HG02885 (cell line): ENCODE results near the gene SLC9A3.

Source experiments
- ATAC-seq: cut with Tn5 transposase; IDR thresholded peaks from one replicate; pipeline ENCODE4 v1.9.1; 2021; ENCODE audit warnings: mild to moderate bottlenecking; ENCODE audit not compliant: unreplicated experiment, poor library complexity

SLC9A3 gene

DNA sequence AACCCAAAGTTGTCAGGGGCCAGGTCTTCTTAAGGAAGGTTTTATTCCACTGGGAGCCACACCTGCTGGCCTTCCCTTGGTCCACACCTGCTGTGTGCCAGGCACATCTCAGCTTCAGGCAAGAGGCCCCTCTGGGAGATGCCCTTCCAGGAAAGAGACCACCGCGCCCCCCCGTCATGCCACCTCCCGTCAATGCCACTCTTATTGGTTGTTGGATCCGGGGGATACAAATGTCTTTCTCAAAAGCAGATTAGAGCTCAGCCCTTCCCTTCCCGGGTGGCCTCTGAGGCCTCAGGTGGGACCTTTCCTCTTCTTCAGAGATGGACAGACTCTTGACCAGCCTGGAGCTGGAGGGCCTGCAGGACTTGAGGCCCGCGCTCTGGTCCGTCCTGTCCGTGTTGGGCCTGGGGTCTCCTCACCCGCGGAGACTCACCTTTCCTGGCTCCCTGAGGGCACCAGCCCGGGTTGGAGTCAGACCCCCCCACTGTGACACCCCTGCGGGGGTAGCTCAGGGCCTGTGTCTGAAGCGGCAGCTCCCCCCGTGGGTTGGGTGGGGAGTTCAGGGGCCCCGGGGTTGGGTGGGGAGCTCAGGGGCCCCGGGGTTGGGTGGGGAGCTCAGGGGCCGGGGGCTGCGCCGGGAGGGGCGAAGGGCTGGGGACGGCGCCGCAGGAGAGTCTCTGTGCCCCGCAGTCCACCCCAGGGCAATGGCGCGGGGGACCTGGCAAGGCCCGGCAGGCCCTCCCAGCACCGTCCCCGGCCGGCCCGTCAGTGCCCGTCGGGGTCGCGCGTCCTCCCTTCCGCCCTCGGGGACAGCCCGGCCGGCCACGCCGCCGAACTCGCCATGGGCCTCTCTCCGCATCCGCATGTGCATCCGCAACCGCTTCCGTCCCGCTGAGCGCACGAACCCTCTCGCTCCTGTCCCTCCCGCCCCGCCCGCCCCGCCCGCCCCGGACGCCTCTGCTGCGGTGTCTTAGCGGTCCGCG is 3.7 kb upstream of the SLC9A3 start:
- ATAC-seq, result no peak

DNA sequence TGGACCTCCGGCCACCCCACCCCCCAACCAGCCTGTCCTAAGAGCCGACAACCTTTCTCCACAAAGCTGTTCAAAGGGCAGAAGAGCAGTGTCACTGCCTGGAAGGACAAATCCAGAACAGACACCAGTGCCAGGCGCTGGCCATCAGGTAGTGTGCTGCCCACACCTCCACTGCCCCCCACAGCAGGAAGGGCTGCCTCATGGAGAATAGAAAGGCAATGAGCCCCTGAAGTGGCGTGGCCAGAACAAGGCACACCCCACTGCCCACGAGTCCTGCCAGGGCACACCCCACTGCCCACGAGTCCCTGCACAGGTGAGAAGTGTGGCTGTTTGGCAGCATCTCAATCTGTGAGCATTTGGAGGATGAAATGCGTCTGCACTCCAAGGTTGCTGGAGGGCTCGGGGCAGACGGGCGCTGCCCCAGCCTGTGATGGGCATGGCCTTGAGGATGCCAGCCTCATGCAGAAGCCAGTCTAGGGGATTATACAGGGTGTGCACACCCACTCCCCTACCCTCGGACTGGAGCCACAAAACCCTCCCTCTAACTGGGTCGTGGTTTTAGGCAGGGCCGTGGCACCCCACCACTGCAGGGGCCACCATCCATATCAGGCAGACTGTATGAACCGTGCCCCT is 2.3 kb upstream of the SLC9A3 start:
- no peak for ATAC-seq

DNA sequence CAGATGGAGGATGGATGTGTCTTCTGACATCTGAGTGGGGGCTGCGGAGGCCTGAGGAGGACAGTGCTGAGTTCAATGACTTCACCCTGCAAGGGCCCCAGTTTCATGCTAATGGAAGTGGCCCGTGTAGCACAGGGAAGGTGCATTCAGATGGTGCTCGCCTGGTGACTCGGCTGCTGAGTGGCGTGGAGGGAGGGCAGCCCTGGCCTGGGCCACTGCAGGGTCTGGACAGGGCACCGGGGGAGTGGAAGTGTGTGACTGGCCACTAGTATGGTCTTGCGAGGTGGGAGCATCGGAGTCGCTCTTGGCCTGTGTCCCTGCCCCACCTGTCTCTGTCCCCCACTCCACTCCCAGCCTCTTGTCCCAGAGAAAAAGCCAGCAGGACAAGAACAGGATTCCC is 1.7 kb upstream of the SLC9A3 start:
- no peak for ATAC-seq

DNA sequence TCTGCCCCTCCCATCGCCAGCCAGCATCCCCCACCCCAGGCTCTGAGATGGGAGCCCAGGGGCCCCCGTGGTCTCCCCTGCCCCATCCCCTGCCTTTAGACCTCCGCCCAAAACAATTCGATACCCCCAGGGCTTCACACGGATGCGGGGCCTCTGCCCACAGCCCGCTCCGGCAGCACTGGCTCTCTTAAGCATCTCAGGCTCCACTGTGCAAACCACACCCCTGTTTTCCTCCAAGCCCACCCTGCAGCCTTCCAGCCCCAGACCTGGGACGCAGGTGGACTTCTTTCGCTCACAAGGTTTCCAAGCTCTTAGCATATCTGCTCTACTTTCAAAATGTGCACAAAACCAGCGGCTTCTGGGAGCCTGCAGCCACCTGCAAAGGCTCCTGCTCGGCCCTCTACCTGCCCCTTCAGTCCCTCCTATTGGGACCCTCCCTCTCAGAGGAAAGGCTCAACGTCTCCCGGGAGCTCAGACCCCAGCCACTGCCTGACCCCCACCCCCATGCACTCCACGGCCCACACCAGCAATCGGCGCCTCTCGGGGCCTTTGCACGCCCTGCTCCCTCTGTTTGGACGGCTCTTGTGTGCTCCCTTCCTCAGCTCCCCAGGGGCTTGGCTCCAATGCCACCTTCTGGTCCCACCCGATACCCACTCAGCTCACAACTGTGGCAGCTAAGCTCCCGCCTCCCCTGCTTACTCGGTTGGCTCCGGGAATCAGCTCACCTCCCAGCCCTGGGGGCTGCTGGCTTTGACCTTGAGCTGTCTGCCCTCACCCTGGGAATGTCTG is 918 bp upstream of the SLC9A3 start:
- ATAC-seq, result no peak

DNA sequence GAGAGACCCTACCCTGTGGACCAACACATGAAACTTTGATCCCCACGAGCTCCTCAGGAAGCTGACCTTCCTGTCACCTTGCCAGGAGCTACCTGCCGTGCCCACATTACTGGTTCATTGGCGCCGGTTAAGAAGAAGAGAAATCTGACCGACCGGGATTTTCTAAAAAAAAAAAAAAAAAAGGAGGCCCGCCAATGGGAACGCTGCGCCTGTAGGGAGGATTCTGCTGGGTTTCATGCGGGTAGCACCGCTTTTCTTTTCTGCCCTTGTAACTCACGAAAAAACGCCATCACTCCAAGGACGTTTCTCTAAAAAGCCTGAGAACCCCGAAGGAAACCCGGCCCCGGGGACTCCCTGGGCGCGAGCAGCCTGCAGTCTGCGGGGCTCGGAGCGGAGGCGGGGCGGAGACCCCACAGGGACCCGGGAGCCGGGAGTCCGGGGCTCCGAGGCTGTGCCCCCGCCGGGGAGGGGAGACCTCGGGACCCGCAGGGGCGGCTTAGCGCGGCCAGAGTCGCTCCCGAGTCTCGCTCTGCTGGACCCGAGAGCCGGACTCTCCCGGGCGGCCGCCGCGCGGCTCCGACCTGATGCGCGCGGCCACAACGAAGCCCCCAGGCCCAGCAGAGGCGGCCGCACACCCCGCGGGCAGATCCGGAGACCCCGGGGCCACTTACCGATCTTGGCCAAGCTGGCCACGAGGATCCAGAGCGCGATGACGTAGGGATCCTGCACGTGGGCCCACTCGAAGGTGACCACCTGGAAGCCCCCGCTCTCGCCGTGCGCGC is 617 bp downstream of the SLC9A3 start:
- ATAC-seq, result no peak

DNA sequence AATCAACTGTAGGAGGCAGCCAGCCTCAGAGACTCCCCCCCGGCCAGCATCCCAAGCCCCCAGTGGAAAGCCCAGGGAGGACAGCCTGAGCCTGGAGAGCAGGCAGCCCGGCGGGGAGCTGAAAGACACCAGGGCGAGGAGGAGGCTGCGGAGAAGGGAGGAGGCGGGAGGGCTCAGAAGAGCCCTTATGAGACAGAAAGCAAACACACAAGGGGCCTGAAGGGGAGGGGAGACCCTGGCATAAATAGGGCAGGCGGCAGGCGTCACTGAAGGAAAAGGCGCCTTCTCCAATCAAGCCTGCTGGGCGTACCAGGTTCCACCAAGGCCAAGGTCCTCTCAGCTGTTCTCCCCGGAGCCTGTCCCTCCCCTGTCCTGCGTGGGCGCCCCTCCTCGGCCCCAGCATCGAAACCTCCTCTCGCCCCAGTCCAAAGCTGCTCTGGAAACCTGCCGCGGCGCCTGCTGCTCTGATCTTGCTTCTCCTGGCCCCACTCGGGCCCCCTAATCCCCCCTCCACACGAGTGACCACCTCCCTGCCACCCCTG is 1.3 kb downstream of the SLC9A3 start:
- no peak for ATAC-seq

DNA sequence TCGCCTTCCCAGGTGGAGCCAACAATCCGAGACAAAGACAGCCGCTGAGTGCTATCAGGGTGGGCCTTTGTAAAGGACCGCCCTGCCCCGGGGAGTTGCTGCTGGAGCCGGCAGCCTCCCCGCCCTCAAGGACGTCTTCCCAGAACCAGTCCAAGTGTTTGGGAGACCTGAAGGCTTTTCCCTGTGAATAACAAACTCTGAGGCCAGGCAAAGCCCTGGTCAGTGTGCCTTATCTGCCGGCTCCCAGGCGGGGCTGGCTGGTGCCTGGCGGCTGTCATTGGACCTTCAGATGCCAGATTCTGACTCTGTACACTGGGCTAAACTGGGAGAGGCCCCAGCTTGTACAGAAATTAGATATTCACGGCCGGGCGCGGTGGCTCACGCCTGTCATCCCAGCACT is 2.1 kb downstream of the SLC9A3 start:
- ATAC-seq, result no peak

DNA sequence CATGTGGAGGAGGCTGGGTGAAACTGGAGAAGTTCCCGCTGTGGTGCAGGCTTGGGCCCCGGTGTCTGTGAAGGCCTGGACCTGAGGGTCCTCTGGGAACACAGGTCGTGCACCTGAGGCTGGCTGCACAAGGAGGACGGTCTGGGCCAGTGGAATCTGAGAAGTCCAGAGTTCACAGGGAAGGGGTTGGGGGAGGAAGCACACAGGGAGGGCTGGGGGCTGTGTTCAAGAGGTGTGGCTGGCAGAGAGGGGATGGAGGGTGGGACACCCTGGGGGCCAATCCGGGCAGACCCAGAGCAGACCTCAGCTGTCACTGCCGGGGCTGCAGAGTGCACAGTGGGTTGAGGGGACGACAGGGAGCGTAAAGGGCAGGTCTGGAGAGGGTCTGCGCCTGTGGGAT is 2.6 kb downstream of the SLC9A3 start:
- ATAC-seq, result no peak

DNA sequence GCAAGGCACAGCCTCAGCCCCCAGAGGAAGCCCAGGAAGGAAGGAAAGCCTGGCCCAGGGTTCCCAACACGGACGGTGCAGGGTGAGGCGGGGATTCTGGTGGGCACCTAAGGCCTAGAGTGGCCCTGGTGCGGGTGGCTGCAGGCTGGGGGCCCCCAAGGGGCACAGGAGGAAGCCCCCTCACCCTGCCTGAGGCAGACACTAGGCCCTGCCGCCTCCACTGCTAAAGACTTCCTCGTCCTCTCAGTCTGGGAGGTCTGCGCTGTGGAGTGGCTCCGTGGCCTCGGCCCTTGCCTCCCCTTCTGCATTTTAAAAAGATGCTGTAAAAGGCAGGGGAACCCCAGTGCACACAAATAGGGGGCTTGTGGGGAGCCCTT is 3.4 kb downstream of the SLC9A3 start:
- no peak for ATAC-seq

DNA sequence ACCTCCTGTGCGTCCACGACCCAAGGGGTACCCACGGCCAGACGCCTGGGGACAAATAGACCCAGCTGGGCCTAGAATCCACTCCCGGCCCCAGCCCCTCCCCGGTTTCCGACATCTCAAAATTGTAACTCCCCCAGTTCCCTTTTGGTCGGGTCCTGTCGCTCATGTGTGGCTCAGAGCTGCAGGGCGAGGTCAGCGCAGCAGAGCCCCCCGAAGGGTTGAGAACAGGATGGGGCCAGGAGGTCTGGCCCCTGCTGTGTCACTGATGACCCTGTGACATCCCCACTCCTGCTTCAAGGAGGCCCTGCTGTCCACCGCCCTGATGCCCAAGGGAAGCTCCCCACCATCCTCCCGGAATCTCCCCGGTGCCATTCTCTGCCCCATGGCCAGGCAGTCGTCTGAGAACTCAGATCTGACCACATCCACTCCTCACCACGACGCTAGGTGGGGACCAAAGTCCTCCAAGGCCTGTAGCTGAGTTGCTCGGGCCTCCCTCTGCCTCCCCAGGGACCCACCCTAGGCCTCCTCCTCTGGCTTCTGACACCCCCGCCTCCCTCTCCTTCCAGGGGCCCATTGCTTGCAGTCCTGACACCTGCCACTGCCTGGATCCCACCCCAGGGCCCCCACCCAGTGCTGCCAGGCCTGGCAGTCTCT is 3.9 kb downstream of the SLC9A3 start:
- ATAC-seq, result no peak

DNA sequence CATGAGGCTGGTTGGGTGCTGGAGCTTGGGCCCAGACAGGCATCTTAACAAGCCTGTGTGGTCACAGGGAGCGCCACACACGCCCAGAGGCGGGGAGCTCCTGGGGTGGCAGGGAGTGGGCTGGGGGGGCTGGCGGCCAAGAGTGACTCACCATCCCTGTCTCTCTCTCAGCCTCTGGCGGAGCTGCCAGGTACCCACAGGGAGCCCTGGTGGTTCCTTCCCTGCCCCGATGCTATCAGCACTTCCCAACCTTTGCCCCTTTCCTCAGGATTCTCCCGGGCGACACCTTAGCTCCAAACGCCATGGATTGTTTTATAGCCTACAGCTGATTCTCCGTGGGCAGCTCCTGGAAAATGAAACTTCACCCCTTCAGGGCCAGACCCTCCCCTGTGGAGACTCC is 5.5 kb downstream of the SLC9A3 start:
- ATAC-seq, result no peak

DNA sequence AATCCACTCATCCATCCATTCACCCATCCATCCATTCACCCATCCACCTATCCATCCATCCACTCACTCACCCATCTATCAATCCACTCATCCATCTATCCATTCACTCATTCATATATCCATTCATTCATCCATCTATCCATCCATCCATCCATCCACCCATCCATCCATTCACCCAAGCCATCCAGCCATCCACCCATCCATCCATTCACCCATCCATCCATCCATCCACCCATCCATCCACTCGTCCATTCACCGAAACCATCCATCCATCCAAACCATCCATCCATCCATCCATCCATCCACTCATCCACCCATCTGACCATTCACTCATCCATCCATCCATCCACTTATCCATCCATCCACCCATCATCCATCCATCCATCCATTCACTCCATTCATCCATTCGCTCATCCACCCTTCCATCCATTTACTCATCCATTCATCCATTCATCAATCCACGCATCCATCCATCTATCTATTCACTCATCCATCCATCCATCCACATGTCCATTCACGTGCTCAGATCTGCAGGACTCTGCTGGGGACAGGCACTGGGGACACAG is 6.6 kb downstream of the SLC9A3 start:
- no peak for ATAC-seq

DNA sequence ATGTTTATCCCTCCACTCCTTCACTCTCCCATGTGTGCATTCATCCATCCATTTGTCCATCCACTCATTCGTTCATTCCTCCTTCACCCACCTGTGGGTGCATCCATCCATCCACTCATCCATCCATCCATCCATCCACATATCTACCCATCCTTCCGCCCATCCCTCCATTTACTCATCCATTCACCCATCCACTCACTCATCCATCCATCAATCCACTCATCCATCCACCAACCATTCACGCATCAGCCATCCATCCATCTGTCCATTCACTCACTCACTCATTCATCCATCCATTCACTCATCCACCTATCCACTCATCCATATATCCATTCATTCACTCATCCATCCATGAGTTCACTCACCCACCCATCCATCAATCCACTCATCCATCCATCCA is 7.3 kb downstream of the SLC9A3 start:
- no peak for ATAC-seq

DNA sequence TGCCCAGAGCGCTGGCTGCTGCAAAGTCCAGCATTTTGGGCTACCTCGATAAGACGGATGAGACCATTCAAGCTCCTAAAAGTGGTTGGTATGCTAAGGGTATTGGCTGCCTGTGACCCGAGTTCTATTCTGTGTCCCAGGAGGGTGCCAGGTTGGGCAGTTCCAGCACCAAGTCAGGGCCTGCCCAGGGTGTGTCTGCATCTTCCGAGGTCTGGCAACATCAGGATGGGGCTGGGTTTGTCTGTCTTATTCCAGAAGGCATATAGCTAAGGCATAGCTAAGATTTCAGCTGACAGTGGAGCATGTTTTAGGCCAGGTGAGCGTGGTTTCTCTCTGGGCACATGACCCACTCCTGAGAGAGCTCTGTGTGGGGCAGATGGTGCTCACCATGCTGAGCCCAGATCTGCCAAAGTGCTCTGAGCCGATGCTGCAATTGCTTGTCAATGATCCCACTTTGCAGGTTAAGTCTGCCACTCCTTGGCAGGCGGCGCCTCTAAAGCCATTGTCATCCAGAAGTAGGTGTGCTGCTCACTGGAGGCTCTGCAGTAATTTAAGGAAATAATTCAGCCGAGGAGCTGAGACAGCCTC is 7.8 kb downstream of the SLC9A3 start:
- no peak for ATAC-seq

DNA sequence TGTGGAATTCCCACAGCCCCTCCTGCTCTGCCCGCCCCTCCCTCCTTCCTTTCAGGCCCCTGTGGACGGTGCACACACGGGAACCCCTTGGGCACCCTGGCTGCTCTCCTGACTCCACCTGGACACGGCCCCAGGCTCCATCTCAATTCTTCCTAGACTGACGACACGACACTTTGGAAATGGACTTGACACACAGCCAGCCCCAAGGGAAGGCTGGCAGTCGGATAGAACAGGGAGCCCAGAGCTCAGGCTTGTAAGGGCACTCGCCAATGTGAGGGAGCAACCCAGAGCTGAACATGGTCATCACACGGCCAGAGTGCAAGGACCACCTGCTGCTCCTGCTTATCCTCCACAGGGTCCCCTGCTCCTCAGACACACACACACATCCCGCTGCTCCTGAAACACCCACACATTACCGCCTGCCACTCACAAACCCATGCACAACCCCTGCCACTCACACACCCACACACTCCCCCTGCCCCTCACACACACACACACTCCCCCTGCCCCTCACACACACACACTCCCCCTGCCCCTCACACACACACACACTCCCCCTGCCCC is 8.9 kb downstream of the SLC9A3 start:
- no peak for ATAC-seq

DNA sequence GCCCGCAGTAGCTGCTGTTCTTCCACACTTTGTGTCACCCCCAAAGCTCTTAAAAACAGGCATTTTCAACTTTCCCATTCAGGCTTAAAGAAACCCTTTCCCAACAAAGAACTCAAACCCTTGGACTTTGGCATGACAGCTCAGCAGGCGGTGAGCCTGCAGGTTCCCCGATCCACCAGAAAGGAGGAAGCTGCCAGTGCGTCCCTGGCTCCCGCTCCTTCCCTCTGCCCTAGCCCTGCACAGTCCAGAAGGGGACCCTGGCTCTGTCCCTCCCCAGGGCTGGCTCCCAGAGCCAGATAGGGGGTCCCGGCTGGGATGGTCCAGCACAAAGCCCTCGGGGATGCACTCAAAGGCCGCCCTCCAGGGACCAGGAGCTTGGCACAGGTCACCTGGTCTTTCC is 9.6 kb downstream of the SLC9A3 start:
- no peak for ATAC-seq

DNA sequence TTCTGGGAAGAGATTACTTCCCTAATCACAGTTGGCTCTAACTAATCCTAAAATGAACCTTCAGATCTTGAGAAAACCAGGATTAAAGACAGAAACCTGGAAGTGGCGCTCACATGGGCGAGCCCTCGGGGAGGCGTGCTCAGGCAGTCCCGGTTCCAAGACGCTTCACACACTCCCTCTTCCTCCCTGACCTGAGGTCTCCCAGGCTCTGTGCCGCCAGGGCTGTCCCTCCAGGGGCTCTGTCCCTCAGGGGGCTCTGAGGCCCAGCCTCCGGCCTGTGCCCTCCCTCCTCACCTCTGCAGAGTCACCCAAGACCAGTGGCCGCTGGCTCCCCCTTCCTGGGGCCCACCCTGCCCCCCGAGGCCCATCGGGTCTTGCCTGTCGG is 10.2 kb downstream of the SLC9A3 start:
- no peak for ATAC-seq

DNA sequence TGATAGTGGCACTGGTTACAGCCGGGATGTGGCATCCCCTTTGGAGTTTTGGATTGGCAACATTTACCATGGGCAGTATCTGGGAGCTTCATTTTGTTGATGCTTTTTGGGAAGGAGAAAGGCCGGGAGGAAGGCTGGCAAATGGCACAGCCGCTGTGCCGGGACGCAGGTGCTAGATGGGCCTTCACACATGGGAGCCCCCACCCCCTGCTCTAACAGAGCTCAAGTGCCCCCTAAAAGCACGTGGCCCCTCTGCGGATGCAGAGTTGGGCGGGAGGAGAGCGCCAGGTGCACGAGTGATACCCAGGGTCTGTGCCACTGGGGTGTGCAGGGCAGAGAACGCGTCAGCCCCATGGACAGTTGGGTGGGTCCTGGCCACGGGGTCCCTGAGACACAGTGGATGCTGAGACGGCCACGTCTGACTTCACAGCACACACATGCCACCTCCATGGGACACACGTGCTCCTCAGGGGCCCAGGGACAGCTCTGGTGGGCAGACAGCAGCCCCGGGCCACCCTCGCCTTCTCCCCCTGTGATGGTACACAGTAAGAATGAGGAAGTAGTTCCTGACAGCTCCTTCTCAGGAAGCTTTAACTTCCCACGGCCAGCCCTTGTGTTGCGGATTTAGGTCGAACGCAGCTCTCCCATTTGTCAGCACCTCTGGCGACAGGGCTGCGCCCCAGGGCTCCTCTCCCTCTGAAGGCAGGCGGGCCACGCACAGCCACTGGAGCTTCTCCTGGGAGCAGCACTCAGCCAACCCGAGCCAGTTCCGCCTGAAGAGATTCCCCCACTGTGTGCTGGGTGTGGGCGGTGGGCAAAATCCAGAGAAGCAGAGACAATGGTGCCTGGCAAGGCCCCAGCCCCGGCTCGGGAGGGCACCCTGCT is 10.8 kb downstream of the SLC9A3 start:
- no peak for ATAC-seq
